Body of pancreas (tissue), 4 donors: ENCODE measurements around the gene LSM3. TPM values are rescaled to one million over a fixed set of nuclear protein-coding genes. Genes with fewer than 3 reads are reported as not detected.

Source experiments
- ATAC-seq: fragments of 150-250 bp; one replicate; pipeline ENCODE4 v1.9.1; 2016
- DNase-seq, 4 donors: peaks; one replicate each; pipeline ENCODE4 v3.0.0-alpha.2; 2019
- H3K27ac ChIP-seq, 4 donors: fragments of 200-600 bp; sonication (generic); 1 replicate in 3 of 4; 2 replicates in 1 of 4; pipeline versions ENCODE4 v1.5.1 to v1.6.1; 2016 to 2019; ENCODE audit warnings: mild to moderate bottlenecking in 1 of 4, mixed read lengths in 1 of 4, moderate library complexity in 1 of 4
- H3K27me3 ChIP-seq, 2 donors: fragments of 200-600 bp; sonication (generic); one replicate each; pipeline ENCODE4 v1.6.0; 2016; ENCODE audit warnings: mild to moderate bottlenecking in 1 of 2
- H3K36me3 ChIP-seq, 2 donors: fragments of 200-600 bp; sonication (generic); replicated peaks in 1 of 2; 2 replicates each; pipeline ENCODE4 v1.5.1; 2016; ENCODE audit warnings: low read depth in 2 of 2; ENCODE audit not compliant: insufficient read depth in 1 of 2
- H3K4me1 ChIP-seq: fragments of 200-600 bp; sonication (generic); one replicate; pipeline ENCODE4 v1.6.0; 2016
- H3K4me3 ChIP-seq, 2 donors: fragments of 200-600 bp; sonication (generic); 1 replicate in 1 of 2; 2 replicates in 1 of 2; pipeline ENCODE4 v1.5.1; 2016 to 2019
- H3K9me3 ChIP-seq, 3 donors: fragments of 200-600 bp; sonication (generic); 1 replicate in 2 of 3; 2 replicates in 1 of 3; pipeline ENCODE4 v1.5.1; 2016
- CTCF ChIP-seq, 7 experiments: fragments of 450-650 bp in 4 of 7; fragments of 200-600 bp in 3 of 7; sonication (generic) in 3 of 7; IDR thresholded peaks; one replicate each; pipeline ENCODE4 v1.5.1; 2016 to 2019; ENCODE audit warnings: antibody characterized with exemption in 7 of 7
- POLR2A ChIP-seq, 3 donors: fragments of 450-650 bp; IDR thresholded peaks; one replicate each; pipeline ENCODE4 v1.6.1; 2016; ENCODE audit warnings: antibody characterized with exemption in 3 of 3, mild to moderate bottlenecking in 2 of 3
- WGBS, 2 donors: methylation state at CpG; one replicate each; pipeline ENCODE4 v1.1.5; 2017; 5-methylcytosine and 5-hydroxymethylcytosine counted together
- intact Hi-C: fragments of 100-400 bp; cut with DNase I; formaldehyde crosslinking; loops from one replicate; pipeline ENCODE4 v1.15.1; 2023
- total RNA-seq, 2 donors: library from RNA; depleted of rRNA; stranded (reverse); fragments of >200 nt; gene quantifications; one replicate each; pipeline ENCODE4 v1.1.0, GENCODE V29; 2016

Gene LSM3
- total RNA-seq, 2 donors from 2014 or later, result 5.3 to 6.0 TPM

- no peak for TF ChIP-seq CTCF (IDR thresholded peaks at IDR 0.05)
- no peak for TF ChIP-seq POLR2A (IDR thresholded peaks at IDR 0.05)
- intact Hi-C loops, result no loop called here
- ATAC-seq (no peak), DNase-seq (no peak)
- H3K36me3 ChIP-seq, result no peaks in the 10 kb centered on the region
- H3K4me3 ChIP-seq, result no peak overlapping the region
- H3K4me1 ChIP-seq, result no peaks in the 10 kb centered on the region
- H3K9me3 ChIP-seq, result no peaks in the 10 kb centered on the region
- no peak overlapping the region for H3K27ac ChIP-seq
- 54 to 57% methylated on average over 4 of the region's 4 CpGs for WGBS, 2 donors
- no peaks in the 10 kb centered on the region for H3K27me3 ChIP-seq
These were observed 33.0 kb downstream of the LSM3 start for GRCh38 chr3:14211621-14212020.

- no peaks in the 10 kb centered on the region for H3K9me3 ChIP-seq
- ATAC-seq (no peak), DNase-seq (no peak)
- intact Hi-C loops, result no loop called here
- H3K27me3 ChIP-seq, result no peaks in the 10 kb centered on the region
- H3K4me1 ChIP-seq, result no peaks in the 10 kb centered on the region
- H3K36me3 ChIP-seq, result no peaks in the 10 kb centered on the region
- WGBS, 2 donors, result 79 to 83% methylated on average over 3 of the region's 3 CpGs
- H3K27ac ChIP-seq, result no peak overlapping the region
- no peak overlapping the region for H3K4me3 ChIP-seq
- TF ChIP-seq CTCF (IDR thresholded peaks at IDR 0.05) (no peak), POLR2A (IDR thresholded peaks at IDR 0.05) (no peak)
These were observed 33.4 kb downstream of the LSM3 start for GRCh38 chr3:14212032-14212431.

GRCh38 chr3:14213066-14213774 is 34.6 kb downstream of the LSM3 start:
- Histone ChIP-seq H3K27ac (no peak overlapping the region), H3K4me1 (no peaks in the 10 kb centered on the region), H3K4me3 (no peak overlapping the region), H3K36me3 (no peaks in the 10 kb centered on the region), H3K9me3 (no peaks in the 10 kb centered on the region), H3K27me3 (no peaks in the 10 kb centered on the region)
- DNase-seq (no peak), ATAC-seq (no peak)
- 83 to 87% methylated on average over 7 of the region's 7 CpGs for WGBS, 2 donors
- no peak for TF ChIP-seq CTCF (IDR thresholded peaks at IDR 0.05)
- TF ChIP-seq POLR2A (IDR thresholded peaks at IDR 0.05), result no peak
- intact Hi-C loops, result no loop called here

GRCh38 chr3:14214764-14215163 is 36.1 kb downstream of the LSM3 start:
- no peak overlapping the region for H3K4me3 ChIP-seq
- intact Hi-C loops, result no loop called here
- H3K36me3 ChIP-seq, result no peaks in the 10 kb centered on the region
- TF ChIP-seq POLR2A (IDR thresholded peaks at IDR 0.05) (no peak), CTCF (IDR thresholded peaks at IDR 0.05) (no peak)
- 93% methylated on average over 4 of the region's 4 CpGs for WGBS, 2 donors
- H3K9me3 ChIP-seq, result no peaks in the 10 kb centered on the region
- no peaks in the 10 kb centered on the region for H3K4me1 ChIP-seq
- no peaks in the 10 kb centered on the region for H3K27me3 ChIP-seq
- H3K27ac ChIP-seq, result no peak overlapping the region
- ATAC-seq, result no peak
- DNase-seq, result no peak
